ENCODE measurements around the gene UBE2O. TPM values are rescaled to one million over a fixed set of nuclear protein-coding genes. Genes with fewer than 3 reads are reported as not detected.

The UBE2O gene
- polyA plus RNA-seq, 1 experiment, result 14.2 TPM

DNA sequence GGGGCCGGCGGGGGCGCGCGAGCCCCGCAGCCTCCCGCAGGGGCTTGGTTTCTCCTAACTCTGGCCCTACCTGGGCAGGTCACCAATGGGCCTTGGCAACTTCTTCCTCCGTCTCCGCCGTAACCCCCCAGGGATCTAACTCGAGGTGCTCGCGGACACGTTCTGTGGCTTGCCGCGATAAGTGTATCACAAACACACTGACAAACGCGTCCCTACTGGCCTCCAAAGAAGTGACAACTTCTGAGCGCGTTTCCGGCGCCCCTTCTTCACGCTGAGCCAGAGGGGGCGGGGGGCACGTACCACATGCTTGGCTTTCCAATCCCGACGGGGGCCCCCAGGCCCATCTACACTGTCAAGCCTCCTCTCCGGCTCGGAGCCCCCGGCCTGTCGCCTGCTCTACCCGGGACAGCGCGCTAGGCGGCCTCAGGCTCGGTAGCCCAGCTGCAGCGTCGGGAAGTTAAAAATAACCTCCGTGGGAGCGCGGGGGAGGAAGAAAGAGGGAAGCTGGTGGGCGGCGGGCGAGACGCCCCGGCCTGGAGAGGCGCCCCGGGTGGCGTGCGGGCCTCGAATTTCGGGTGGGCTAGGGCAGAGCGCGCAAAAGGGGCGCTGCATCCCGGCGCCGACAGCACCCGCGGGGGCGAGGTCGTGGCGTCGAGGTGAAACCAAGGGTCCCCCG lies 69.3 kb downstream of the UBE2O start:
- peak overlapping the region; percentile 74 for H3K4me3 ChIP-seq (ENCODE audit: low read depth, low read length)
- no peak for DNase-seq (ENCODE audit: low read depth, low spot score)
- ChIA-PET CTCF (interaction anchor here (0.5 to 3.5 kb wide), 5 partner anchors 13 to 85 kb away, joined by 3 to 43 read pairs (median 19); no protein-coding TSS in a partner anchor), POLR2A (interaction anchor here (0.6 to 3.8 kb wide), 4 partner anchors 13 to 93 kb away, joined by 3 to 37 read pairs (median 14); partner anchors contain the start of gene PRPSAP1)
- no peaks in the 10 kb centered on the region for H3K27me3 ChIP-seq (ENCODE audit: control insufficient read depth, insufficient read depth, low read length)
- H3K9me3 ChIP-seq (ENCODE audit: control insufficient read depth, insufficient read depth, low read length), result no peaks in the 10 kb centered on the region; the same call in 1 of the 2 replicates
- H3K27ac ChIP-seq (ENCODE audit: low read depth, low read length), result peak overlapping the region; percentile 87
- TF ChIP-seq, protein P1, sequence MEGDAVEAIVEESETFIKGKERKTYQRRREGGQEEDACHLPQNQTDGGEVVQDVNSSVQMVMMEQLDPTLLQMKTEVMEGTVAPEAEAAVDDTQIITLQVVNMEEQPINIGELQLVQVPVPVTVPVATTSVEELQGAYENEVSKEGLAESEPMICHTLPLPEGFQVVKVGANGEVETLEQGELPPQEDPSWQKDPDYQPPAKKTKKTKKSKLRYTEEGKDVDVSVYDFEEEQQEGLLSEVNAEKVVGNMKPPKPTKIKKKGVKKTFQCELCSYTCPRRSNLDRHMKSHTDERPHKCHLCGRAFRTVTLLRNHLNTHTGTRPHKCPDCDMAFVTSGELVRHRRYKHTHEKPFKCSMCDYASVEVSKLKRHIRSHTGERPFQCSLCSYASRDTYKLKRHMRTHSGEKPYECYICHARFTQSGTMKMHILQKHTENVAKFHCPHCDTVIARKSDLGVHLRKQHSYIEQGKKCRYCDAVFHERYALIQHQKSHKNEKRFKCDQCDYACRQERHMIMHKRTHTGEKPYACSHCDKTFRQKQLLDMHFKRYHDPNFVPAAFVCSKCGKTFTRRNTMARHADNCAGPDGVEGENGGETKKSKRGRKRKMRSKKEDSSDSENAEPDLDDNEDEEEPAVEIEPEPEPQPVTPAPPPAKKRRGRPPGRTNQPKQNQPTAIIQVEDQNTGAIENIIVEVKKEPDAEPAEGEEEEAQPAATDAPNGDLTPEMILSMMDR (IDR thresholded peaks at IDR 0.05; ENCODE audit: low read depth, low read length), result peak; percentile 31; the same call in 1 of the 2 replicates

- H3K9me3 ChIP-seq (ENCODE audit: control insufficient read depth, insufficient read depth, low read length), result no peaks in the 10 kb centered on the region; the same call in 1 of the 2 replicates
- DNase-seq (ENCODE audit: low read depth, low spot score), result no peak
- POLR2A ChIA-PET, result interaction anchor here (0.7 to 3.8 kb wide), 3 partner anchors 13 to 93 kb away, joined by 3 to 37 read pairs (median 5); partner anchors contain the start of gene PRPSAP1
- TF ChIP-seq, protein P1 (IDR thresholded peaks at IDR 0.05; ENCODE audit: low read depth, low read length), result no peak
- CTCF ChIA-PET, result interaction anchor here (0.5 to 1.2 kb wide), 3 partner anchors 13 to 76 kb away, joined by 3 to 6 read pairs (median 4); no protein-coding TSS in a partner anchor
- H3K27ac ChIP-seq (ENCODE audit: low read depth, low read length), result peak overlapping the region; percentile 85
- no peaks in the 10 kb centered on the region for H3K27me3 ChIP-seq (ENCODE audit: control insufficient read depth, insufficient read depth, low read length)
- H3K4me3 ChIP-seq (ENCODE audit: low read depth, low read length), result peak overlapping the region; percentile 74
Measured at GRCh38 chr17:76382803-76383545, 70.0 kb downstream of the UBE2O start.

DNA sequence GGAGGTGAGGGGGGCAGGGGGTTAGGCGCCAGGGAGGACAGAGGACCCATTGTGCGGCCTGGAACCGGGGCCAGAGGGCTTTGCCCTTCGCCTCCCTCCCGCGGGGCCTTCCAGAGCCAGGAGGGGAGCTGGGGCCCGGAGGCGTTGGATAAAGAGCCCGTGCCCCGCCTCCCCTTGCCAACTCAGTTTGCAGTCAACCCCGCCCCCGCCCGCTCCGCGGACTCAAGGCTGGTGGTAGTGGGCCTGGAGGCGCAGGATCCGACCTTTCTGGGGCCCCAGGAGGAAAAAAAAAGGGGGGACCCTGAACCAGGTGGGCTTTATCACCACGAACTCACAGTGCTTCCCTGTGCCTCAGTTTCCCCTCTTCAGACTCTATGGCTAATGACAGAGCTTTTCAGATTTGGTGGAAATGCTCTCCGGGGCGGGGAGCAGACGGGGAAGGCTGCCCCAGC lies 70.6 kb downstream of the UBE2O start:
- TF ChIP-seq, protein P1 (IDR thresholded peaks at IDR 0.05; ENCODE audit: low read depth, low read length), result no peak
- peak overlapping the region; percentile 74 for H3K4me3 ChIP-seq (ENCODE audit: low read depth, low read length)
- H3K27me3 ChIP-seq (ENCODE audit: control insufficient read depth, insufficient read depth, low read length), result no peaks in the 10 kb centered on the region
- H3K9me3 ChIP-seq (ENCODE audit: control insufficient read depth, insufficient read depth, low read length), result no peaks in the 10 kb centered on the region; the same call in 1 of the 2 replicates
- ChIA-PET CTCF (interaction anchor here (1.0 to 1.4 kb wide), 3 partner anchors 12 to 79 kb away, joined by 3 to 6 read pairs (median 4); no protein-coding TSS in a partner anchor), POLR2A (interaction anchor here (1.1 to 3.8 kb wide), 2 partner anchors 12 to 29 kb away, joined by 5 to 37 read pairs; partner anchors contain the start of gene PRPSAP1)
- no peak for DNase-seq (ENCODE audit: low read depth, low spot score)
- peak overlapping the region; percentile 85 for H3K27ac ChIP-seq (ENCODE audit: low read depth, low read length)

DNA sequence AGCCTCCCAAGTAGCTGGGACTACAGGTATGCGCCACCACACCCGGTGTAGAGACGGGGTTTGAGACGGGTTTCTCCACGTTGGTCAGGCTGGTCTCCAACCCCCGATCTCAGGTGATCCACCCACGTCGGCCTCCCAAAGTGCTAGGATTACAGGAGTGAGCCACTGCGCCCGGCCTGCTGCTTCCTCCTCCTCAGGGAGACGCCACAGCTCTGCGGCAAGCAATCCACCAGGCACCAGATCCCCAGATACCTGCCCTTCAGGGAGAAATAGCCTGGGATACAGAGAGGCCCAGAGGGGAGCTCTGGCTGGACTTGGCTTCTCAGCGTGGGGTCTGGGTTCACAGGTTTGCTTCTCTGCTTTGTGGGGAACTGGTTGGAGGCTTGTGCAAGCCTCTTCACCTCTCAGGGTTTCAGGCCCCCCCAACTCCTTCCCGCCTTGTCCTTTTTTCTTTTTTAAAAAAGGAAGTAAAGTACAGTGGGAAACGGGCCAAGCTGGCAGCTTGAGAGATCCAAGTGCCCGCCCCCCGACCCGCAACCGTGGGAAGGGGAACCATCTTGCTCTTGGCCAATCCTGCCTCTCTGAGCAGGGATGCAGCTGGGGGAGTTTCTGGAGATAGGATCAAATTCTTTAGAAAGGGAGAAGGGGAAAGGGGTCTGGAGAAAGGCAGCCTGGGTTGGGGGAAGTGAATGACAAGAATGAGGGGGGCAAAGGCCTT lies 71.2 kb downstream of the UBE2O start:
- TF ChIP-seq, protein P1 (IDR thresholded peaks at IDR 0.05; ENCODE audit: low read depth, low read length), result no peak
- no peaks in the 10 kb centered on the region; the same call in 1 of the 2 replicates for H3K9me3 ChIP-seq (ENCODE audit: control insufficient read depth, insufficient read depth, low read length)
- ChIA-PET POLR2A (interaction anchor here (0.7 to 3.8 kb wide), 3 partner anchors 12 to 29 kb away, joined by 5 to 37 read pairs (median 5); partner anchors contain the start of gene PRPSAP1), CTCF (interaction anchor here (1.0 to 1.7 kb wide), 5 partner anchors 11 to 78 kb away, joined by 3 to 14 read pairs (median 4); no protein-coding TSS in a partner anchor)
- H3K27ac ChIP-seq (ENCODE audit: low read depth, low read length), result peak overlapping the region; percentile 85
- H3K27me3 ChIP-seq (ENCODE audit: control insufficient read depth, insufficient read depth, low read length), result no peaks in the 10 kb centered on the region
- DNase-seq (ENCODE audit: low read depth, low spot score), result no peak
- peak overlapping the region; percentile 74 for H3K4me3 ChIP-seq (ENCODE audit: low read depth, low read length)

Data from AG04450 (cell line).